HG02884 (cell line): Measurements from ENCODE around the gene BATF2.
"Not testable (repeated sequence)": the region's sequence is repeated elsewhere in the genome, so short reads cannot be mapped to it uniquely, and the experiment has no call there.

Source experiments
- ATAC-seq: cut with Tn5 transposase; IDR thresholded peaks from one replicate; pipeline ENCODE4 v1.9.1; 2021; ENCODE audit warnings: mild to moderate bottlenecking, moderate library complexity; ENCODE audit not compliant: unreplicated experiment

The BATF2 gene, protein sequence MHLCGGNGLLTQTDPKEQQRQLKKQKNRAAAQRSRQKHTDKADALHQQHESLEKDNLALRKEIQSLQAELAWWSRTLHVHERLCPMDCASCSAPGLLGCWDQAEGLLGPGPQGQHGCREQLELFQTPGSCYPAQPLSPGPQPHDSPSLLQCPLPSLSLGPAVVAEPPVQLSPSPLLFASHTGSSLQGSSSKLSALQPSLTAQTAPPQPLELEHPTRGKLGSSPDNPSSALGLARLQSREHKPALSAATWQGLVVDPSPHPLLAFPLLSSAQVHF

DNA sequence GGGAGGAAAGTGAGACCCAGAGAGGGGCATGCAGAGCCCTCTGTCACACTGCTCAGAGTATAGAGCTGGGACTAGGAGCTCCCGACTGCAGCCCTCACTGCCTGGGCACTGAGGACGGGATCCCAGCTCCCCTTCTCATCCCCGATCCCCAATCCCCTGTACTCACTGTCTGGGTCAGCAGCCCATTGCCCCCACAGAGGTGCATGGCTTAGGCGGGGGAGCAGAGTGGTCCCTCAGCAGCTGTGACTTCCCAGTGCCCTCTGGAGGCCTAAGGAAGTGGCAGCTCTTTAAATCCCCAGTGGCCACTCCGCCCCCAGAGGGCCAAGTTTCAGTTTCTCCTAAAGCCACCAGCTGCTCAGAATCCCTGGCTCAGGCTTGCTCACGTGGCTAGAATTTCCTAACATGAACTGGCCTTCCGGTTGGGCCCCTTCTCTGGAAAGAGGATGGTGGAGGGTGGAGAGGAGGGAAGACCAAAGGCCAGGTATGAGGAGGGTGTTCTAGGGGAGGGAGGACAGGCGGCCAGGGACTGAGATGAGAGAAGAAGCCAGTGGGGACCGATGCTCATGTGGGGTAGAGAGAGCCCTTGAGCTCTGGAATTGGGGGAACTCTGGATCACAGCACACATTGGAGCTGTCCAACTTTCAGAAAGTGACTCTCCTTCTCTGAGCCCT, at the start of gene BATF2:
TSS of gene BATF2 (minus strand) at position 262 of the 671 bp plus-strand sequence. CDS start at position 205, 57 bp downstream.
- no peak for ATAC-seq

DNA sequence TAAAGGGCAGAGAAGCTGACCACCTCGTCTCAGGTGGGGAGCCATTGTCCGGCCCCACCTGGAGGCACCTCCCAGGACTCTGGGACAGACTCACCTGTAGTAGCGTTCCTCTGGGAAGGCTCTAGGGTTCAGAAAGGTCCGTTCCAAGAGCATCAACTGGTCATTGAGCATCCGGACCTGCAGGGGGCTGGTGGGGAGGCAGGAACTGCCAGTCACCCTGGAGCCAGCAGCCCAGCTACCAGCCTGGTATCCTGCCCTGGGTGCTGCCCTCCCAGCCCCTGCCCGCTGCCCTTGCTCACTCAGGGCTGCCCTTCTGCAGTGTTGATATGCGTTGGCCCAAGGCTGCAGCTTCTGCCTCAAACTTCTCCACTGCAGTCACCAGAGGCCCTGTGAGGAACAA, 49.0 kb upstream of the BATF2 start:
- ATAC-seq: no peak

DNA sequence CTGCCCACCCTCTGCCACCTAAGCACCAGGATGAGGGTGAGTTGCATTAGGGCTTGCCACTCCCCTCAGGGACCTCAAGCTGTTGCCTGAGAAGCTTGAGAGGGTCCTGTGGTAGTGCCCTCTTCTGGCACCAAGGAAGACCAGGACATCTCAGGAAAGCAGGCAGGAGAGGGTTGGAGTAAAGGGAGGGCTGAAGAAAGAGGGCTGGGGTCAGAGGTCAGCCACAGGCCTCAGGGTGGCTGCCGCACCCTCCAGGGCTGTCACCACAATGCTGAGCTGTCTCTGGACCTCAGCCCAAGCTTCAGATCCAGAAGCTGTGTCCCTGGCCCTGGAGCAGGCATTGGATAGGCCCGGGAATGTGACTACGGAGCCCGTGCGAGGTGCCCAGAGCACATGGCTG, 48.3 kb upstream of the BATF2 start:
- ATAC-seq: no peak

DNA sequence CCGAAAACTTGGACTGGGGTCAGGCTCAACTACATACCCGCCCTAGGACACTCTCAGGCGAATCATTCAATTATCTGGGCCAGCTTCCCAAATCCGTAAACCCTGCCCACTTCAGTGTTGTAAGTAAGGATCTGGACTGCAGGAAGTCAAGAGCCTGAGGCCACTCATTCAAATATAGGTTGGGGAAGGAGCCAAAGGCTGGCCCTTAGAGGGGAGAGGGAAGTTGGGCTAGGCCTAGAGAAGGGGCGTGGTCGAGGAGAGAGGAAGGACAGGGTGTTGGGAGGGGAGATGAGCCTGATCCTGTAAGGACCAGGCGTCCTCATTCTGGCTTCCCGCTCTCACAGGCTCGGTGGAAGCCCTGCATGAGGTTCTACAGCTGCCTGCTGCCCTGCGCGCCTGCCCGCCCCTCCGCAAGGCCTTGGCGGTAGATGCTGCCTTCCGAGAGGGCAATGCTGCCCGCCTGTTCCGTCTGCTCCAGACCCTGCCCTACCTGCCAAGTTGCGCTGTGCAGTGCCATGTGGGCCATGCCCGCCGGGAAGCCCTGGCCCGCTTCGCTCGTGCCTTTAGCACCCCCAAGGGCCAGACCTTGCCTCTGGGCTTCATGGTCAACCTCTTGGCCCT, 47.2 kb upstream of the BATF2 start:
- ATAC-seq: no peak

DNA sequence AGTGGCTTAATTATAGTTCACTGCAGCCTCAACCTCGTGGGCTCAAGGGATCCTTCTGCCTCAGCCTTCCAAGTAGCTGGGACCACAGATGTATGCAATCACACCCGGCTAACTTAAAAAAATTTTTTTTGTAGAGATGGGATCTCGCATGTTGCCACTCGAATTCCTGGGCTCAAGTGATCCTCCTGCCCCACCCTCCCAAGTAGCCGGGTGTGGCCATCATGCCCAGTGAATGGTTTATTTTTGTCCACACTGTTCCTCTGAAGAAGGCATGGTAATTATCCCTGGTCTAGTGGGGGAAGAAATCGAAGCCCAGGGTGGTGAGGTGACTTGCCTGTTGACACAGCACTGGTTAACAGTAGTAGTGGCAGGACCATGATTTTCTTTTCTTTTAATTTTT, 46.1 kb upstream of the BATF2 start:
- ATAC-seq: no peak

DNA sequence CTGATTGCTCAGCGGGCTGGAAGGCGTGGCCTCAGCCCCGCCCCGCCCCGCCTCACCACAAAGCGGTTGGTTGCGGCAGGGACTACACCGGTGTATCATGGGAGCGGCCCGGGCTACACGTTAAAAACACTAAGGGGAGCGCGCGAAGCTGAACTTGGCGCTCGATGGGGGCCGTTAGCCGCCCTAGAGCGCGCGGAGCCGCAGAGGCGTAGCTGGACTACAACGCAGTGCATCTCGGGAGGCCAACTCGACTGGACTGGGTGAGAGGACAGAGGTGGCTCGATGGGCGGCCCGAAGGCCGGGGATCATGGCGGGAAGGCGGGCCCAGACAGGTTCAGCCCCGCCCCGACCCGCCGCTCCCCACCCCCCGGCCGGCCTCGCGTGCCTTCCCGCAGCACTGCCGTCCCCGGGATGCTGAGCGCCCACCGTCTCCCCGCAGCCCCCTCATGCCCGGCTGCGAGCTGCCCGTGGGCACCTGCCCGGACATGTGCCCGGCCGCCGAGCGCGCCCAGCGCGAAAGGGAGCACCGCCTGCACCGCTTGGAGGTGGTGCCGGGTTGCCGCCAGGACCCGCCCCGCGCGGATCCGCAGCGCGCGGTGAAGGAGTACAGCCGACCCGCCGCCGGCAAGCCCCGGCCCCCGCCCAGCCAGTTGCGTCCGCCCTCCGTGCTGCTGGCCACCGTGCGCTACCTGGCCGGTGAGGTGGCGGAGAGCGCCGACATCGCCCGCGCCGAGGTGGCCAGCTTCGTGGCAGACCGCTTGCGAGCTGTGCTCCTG, 44.3 kb upstream of the BATF2 start, which contains the start of gene SAC3D1:
TSS of gene SAC3D1 (plus strand) at position 364 of the 776 bp plus-strand sequence. CDS start at position 447, 83 bp downstream.
- ATAC-seq: peak; percentile 74

DNA sequence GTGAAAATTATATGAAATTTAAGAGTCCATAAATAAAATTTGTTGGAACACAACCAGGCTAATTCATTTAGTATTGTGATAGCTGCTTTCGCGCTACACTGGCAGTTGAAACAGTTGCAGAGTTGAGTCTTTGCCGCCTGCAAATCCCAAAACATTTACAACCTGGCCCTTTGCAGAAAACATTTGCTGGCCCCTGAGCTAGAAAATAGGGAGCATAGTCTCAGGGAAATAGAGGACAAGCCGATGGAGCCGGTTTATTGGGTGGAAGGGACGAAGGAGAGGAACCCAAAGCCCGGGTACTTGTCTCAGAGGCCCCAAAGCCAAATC, 43.7 kb upstream of the BATF2 start:
- ATAC-seq: no peak

DNA sequence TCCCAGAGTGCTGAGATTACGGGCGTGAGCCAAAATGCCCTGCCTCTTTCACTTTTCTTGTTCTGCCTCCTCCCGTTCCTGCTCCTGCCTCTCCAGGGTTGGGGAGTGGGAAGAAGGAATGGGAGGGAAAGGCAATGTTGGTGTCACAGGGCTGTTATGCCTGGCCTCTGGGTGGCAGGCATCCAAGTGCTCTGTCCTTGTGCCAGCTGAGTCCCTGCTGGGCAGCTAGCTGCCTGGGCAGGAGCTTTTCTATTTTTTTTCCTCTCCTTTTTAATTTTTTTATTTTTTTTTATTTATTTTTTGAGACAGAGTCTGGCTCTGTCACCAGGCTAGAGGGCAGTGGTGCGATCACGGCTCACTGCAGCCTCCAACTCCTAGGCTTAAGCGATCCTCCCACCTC, 40.2 kb upstream of the BATF2 start:
- no peak for ATAC-seq

DNA sequence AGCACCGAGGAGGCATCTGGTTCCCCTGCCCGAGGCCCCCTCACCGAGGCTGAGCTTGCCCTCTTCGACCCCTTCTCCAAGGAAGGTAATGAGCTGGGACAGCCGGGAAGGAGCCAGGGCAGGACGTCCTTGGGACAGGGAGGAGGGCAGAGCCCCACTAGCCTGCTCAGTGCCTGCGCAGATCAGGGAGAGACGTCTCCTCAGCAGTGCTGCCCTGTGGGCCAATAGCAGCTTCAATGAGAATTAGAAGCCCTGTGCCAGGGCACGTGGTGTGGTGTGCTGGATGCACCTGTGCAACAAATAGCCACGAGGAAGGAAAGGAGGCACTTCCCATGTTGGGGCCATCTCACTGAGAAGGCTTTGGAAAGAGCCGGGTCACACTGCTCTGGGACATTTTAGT, 38.8 kb upstream of the BATF2 start:
- ATAC-seq: no peak

DNA sequence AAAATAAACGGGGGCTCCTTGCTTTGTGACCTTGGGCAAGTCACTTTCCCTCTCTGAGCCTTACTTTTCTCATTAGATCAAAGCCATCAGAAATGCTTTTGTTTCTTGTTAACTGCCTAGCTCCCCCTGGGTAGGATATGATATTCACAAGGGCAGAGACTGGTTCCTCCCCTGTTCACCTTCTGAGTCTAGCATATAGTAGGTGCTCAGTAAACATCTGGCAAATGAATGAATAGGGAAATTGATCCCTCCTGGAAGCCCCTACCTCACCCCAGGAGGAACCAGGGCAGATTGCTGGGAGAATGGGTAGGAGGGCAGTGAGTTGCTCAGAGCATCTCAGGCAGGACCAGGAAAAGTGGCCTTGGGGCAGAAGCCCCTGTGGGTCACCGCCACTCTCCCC, 37.7 kb upstream of the BATF2 start:
- no peak for ATAC-seq

DNA sequence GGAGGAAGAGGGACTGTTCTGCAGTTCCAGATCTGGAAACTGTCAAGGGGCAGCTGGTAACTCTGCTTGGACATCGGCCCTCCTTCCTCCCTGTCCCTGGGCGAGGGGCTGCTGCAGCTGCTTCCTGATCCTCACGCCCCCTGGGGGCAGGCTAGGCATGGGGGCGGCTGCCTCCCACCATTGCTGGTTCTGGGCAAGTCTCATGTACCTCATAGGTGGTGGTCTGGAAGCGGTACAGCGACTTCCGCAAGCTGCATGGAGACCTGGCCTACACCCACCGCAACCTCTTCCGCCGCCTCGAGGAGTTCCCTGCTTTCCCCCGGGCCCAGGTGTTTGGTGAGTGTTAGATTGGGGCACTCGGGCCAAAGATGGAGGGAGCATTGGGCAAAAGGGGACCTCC, 35.4 kb upstream of the BATF2 start:
- no peak for ATAC-seq

DNA sequence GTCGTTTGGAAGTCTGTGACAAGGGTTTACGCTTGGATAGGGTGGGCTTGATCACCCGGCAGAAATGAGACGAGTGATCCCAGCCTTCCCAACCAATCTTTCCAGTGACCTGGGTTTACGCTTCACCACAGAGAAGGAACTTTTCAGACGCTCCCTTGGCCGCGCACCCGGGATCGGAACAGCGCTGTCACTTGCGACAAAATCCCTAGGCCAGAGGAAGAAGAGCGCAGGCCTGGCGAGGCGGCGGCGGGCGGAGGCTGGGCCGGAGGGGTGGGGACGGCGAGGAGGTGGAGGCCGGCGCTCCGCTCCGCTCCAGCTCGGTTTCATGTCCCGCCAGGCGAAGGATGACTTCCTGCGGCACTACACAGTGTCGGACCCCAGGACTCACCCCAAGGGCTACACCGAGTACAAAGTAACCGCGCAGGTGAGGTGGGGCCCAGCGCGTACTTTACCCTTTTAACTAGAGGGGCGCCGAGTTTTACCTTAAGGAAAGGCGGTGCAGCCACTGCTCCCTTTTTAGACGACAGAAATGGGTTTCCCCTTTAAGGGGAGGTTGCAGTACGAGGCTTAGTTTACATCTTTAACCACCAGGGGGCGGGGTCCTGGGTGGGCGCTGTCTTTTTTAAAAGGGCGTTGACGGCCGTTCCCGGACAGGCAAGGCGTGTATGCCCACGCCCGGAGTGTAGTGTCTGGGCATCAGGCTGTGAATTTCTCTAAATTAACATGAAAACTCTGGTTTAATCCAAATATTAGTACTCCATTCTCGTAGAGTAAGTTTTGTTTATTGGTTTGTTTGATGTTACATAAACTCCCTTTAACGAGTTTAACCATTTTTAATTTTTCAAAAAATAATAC, 30.7 kb upstream of the BATF2 start, which contains the start of gene SNX15:
TSS of gene SNX15 (plus strand) at position 227 of the 855 bp plus-strand sequence. CDS start at position 326, 99 bp downstream.
- peak; percentile 84 for ATAC-seq

DNA sequence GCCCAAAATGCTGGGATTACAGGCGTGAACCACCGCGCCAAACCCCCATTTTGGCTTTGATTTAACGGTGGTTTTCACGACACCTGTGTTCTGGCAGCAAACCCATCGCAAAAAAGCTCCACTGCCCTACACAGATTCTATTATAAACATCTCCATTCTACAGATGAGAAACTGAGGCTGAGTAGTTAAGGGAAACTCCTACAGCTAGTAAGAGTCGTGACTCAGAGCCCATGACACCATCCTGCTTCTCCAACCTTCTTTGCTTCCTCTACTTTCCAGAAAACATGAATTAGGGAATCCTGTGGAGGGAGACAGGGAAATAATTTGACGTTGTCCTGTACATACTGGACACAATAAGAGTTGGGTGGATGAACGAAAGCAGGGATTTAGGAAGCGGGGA, 30.0 kb upstream of the BATF2 start:
- ATAC-seq: no peak

DNA sequence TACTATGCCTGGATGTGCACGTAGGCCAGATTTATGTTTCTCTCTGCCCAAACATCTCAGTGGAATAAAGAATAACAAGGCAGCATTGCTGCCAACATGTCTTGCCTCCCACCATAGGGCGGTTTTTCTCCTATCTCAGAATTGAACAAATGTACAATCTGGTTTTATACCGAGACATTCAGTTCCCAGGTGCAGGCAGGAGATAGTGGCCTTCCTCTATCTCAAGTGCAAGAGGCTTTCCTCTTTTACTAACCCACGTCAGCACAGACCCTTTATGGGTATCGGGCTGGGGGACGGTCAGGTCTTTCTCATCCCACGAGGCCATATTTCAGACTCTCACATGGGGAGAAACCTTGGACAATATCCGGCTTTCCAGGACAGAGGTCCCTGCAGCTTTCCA, 26.7 kb upstream of the BATF2 start:
- ATAC-seq: not testable (repeated sequence)

DNA sequence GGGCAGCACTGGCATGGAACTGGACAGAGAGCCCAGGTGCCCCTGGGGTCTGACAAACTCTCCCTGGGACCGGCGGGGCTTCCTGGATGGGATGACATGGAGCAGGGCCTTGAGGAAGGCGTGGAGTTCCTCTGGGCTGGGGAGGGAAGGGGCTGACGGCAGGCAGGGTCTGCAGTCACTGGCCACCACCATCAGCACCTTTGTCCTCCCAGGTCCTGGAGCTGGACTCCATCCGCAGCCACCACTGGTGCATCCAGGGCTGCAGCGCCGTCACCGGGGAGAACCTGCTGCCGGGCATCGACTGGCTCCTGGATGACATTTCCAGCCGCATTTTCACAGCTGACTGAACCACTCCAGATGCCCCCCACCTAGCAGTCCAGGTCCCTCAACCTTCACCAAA, 24.7 kb upstream of the BATF2 start:
- ATAC-seq: no peak

DNA sequence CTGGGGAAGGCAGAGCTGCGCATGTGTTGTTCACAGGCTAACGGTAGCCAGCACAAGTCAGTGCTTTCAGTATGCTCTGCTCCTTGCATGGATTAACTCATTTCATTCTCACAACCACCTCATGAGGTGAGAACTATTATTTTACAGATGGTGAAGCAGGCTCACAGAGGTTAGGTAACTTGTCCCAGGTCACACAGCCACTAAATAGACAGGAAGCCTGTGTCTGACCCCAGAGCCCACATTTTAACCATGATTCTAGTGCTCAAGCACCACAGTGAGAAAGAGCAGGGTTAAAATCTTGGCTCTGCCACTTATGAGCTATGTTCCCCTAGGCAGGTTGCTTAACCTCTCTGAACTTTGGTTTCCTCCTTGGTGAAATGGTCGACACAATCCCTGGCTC, 24.2 kb upstream of the BATF2 start:
- no peak for ATAC-seq

DNA sequence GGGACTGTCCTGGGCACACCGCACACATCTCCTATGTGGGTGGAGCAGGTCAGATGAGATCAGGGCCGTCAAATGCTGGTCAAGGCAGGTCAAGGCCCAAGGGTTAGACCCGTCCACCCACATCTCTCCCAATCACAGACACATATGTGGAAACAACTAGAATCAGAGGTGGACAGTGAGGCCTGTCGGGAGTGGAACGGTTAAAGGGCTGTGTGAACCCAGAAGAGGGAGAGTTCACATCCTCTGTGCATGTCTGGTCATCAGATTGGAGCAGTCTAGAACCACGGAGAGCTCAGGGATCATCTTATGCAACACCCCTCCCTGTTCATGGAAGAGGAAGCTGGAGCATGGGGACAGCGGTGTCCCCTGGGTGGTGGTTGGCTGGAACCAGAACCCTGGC, 23.1 kb upstream of the BATF2 start:
- no peak for ATAC-seq

DNA sequence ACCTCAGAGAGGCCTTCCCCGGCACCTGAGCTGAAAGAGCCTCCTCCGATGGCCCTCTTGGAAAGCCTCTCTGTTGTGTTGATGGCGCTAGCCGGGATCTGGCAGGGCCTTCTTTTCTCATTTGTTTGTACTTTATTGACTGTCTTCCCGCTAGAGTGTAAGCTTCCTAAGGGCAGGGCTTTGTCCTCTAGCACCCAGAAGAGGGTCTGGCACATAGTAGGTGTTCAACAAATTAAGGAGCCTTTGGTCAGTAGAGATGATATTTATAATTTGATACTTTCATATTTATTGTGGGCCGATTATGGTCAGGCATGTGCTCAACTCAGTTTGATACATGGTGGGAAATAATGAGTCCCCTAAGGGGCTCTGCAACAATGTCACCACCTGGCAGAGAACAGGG, 21.2 kb upstream of the BATF2 start:
- no peak for ATAC-seq

DNA sequence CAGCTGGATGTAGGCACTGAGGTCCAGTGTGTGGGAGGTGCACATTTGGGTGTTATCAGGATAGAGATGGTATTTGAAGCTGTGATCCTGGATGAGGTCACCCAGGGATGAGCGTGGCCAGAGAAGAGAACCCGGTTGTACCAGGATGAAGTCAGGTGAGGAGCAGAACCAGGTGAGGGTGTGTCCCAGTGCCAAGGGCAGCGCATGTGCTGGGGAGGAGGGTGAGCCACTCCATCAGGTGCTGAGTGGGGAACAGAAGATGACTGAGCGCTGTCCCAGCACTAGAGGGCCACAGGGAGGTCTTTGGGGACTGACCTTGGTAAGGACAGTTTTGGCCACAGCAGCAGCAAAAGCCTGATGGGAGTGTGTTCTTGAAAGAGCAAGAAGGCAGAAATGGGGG, 19.9 kb upstream of the BATF2 start:
- ATAC-seq: no peak

DNA sequence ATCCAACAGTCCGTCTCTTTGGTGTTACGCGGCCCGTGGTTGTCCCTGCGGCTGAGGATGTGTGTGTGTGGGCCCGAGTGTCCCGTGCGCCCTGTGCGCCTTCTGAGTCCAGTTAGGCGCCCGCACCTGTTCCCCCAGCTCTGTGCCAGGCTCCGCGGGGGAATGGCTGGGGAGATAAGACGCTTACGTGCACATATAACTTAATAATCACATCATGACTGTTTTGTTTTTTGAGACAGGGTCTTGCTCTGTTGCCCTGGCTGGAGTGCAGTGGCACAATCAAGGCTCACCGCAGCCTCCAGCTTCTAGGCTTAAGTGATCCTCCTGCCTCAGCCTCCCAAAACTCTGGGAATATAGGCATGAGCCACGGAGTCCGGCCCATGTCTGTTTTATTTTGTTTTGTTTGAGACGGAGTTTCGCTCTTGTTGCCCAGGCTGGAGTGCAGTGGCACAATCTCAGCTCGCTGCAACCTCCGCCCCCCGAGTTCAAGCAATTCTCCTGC, 18.0 kb upstream of the BATF2 start:
- peak; percentile 3 for ATAC-seq
